ENCODE data around the gene GORASP2.

GORASP2 gene

GRCh38 chr2:170968205-170969003 is 39.4 kb downstream of the GORASP2 start:
- DNase-seq: no peak

GRCh38 chr2:170969030-170969429 is 40.0 kb downstream of the GORASP2 start:
- DNase-seq: no peak

GRCh38 chr2:170969872-170970496 is 40.9 kb downstream of the GORASP2 start:
- no peak for DNase-seq

- DNase-seq: no peak
Measured at GRCh38 chr2:170971071-170971470, 42.0 kb downstream of the GORASP2 start.

GRCh38 chr2:170972296-170973224 is 43.5 kb downstream of the GORASP2 start:
- DNase-seq: no peak

- DNase-seq: no peak
Measured at GRCh38 chr2:170973225-170973491, 44.1 kb downstream of the GORASP2 start.

GRCh38 chr2:170973492-170974303 is 44.6 kb downstream of the GORASP2 start:
- peak; percentile 75 for DNase-seq

GRCh38 chr2:170974304-170974993 is 45.4 kb downstream of the GORASP2 start:
- peak; percentile 46 for DNase-seq

- no peak for DNase-seq
Measured at GRCh38 chr2:170975127-170975942, 46.3 kb downstream of the GORASP2 start.

- DNase-seq: no peak
Measured at GRCh38 chr2:170975943-170976270, 46.9 kb downstream of the GORASP2 start.

- DNase-seq: no peak
Measured at GRCh38 chr2:170984079-170984478, 55.0 kb downstream of the GORASP2 start.

GRCh38 chr2:170985407-170985806 is 56.4 kb downstream of the GORASP2 start:
- DNase-seq: no peak

GRCh38 chr2:170986566-170987258 is 57.7 kb downstream of the GORASP2 start:
- no peak for DNase-seq

GRCh38 chr2:170991398-170992182 is 62.5 kb downstream of the GORASP2 start:
- no peak for DNase-seq

- DNase-seq: no peak
Measured at GRCh38 chr2:170996316-170996715, 67.3 kb downstream of the GORASP2 start.

- no peak for DNase-seq
Measured at GRCh38 chr2:170997893-170998597, 69.0 kb downstream of the GORASP2 start.

GRCh38 chr2:170999654-171000053 is 70.6 kb downstream of the GORASP2 start:
- DNase-seq: no peak

- no peak for DNase-seq
Measured at GRCh38 chr2:171004363-171004762, 75.3 kb downstream of the GORASP2 start.

GRCh38 chr2:171004833-171005232 is 75.8 kb downstream of the GORASP2 start:
- DNase-seq: no peak

All from fibroblast of skin of right quadriceps (primary cell).